GM12801 (cell line): Measurements from ENCODE around the gene PDIA5.

Experiments used
- CTCF ChIP-seq: IDR thresholded peaks from one replicate; pipeline ENCODE4 v1.5.1; 2011; ENCODE audit warnings: control low read depth; ENCODE audit not compliant: insufficient read length; ENCODE audit errors: extremely low read depth

PDIA5 gene

GRCh38 chr3:123102249-123102648, 35.4 kb downstream of the PDIA5 start:
- no peak for TF ChIP-seq CTCF

GRCh38 chr3:123102826-123103225, 36.0 kb downstream of the PDIA5 start:
- no peak for TF ChIP-seq CTCF

- TF ChIP-seq CTCF, result no peak
Observed at GRCh38 chr3:123104550-123104949, 37.7 kb downstream of the PDIA5 start.

GRCh38 chr3:123105201-123106189, 38.7 kb downstream of the PDIA5 start:
- no peak for TF ChIP-seq CTCF

- TF ChIP-seq CTCF, result no peak
Observed at GRCh38 chr3:123110282-123110975, 43.6 kb downstream of the PDIA5 start.

GRCh38 chr3:123110976-123111615, 44.3 kb downstream of the PDIA5 start:
- TF ChIP-seq CTCF, result no peak

GRCh38 chr3:123111640-123112039, 44.8 kb downstream of the PDIA5 start:
- no peak for TF ChIP-seq CTCF
